K562 (cell line): Measurements from ENCODE around the gene RAB3C. TPM values are rescaled to one million over a fixed set of nuclear protein-coding genes. Genes with fewer than 3 reads are reported as not detected.

Experiments used
- ATAC-seq: fragments of 200-7000 bp; cut with Tn5 transposase; 3 replicates; pipeline ENCODE4 v1.9.1; 2020; ENCODE audit warnings: moderate library complexity
- BruUV-seq: library from RNA; stranded (reverse); fragments of 400-500 nt; replicated peaks from 2 replicates; lab custom pipeline; 2021; lab: Mats Ljungman, UMichigan
- CTCF ChIA-PET: fragments of 300-600 bp; formaldehyde crosslinking; extraction: SDS; loops from one replicate; lab custom pipeline; 2021; ENCODE audit warnings: low intra/inter-chr PET ratio; lab: Yijun Ruan, JAX
- POLR2A ChIA-PET: fragments of 300-600, 350-650 bp; sonication (Branson Sonifier 250); formaldehyde crosslinking; extraction: SDS; loops from one replicate; lab custom pipeline; 2021; ENCODE audit warnings: antibody characterized with exemption, inconsistent platforms; lab: Yijun Ruan, JAX
- DNase-seq, 4 experiments: peaks; one replicate each; pipeline versions ENCODE4 v3.0.0 to v3.0.0-alpha.2; 2011 to 2018; ENCODE audit warnings: low spot score in 3 of 4, mixed read lengths in 3 of 4; ENCODE audit errors: extremely low read depth in 1 of 4
- FAIRE-seq: peaks from 2 replicates; lab custom pipeline; 2011; peaks lifted over from hg19 to GRCh38; lab: Jason Lieb, UNC
- H2AFZ ChIP-seq: 2 replicates; pipeline ENCODE4 v1.6.0; 2011; ENCODE audit warnings: low read depth, low read length, control low read depth, inconsistent platforms
- H3K27ac ChIP-seq: fragments of 200-600 bp; 3 replicates; pipeline ENCODE4 v1.8.0; 2011; ENCODE audit warnings: low read depth, mild to moderate bottlenecking, control low read depth, inconsistent platforms, low read length, moderate library complexity, mixed read lengths; ENCODE audit errors: extremely low read depth
- H3K27me3 ChIP-seq, 2 experiments: fragments of 300-600 bp in 1 of 2; 2 replicates in 1 of 2; 3 replicates in 1 of 2; pipeline versions ENCODE4 v1.6.0 to v1.8.0; 2011; ENCODE audit warnings: inconsistent platforms in 2 of 2, low read length in 2 of 2, mild to moderate bottlenecking in 1 of 2, mixed read lengths in 1 of 2, moderate library complexity in 1 of 2; ENCODE audit not compliant: control insufficient read depth in 2 of 2, insufficient read depth in 2 of 2
- H3K36me3 ChIP-seq: fragments of 300-600 bp; 3 replicates; pipeline ENCODE4 v1.8.0; 2011; ENCODE audit warnings: mild to moderate bottlenecking, low read length, inconsistent platforms; ENCODE audit not compliant: control insufficient read depth, insufficient read depth
- H3K4me1 ChIP-seq, 2 experiments: fragments of 200-600 bp in 1 of 2; replicated peaks in 1 of 2; 2 replicates in 1 of 2; 3 replicates in 1 of 2; pipeline versions ENCODE4 v1.5.1 to v1.8.0; 2011; ENCODE audit warnings: inconsistent platforms in 2 of 2, low read length in 2 of 2, mild to moderate bottlenecking in 1 of 2, mixed read lengths in 1 of 2, moderate library complexity in 1 of 2; ENCODE audit not compliant: control insufficient read depth in 2 of 2, insufficient read depth in 2 of 2
- H3K4me2 ChIP-seq: 2 replicates; pipeline ENCODE4 v1.6.1; 2011; ENCODE audit warnings: low read length, control low read depth, inconsistent platforms, mixed read lengths; ENCODE audit not compliant: insufficient read depth
- H3K4me3 ChIP-seq: fragments of 200-600 bp; sonication (generic), shearing (Covaris generic); 2 replicates; pipeline ENCODE4 v1.5.1; 2016; ENCODE audit warnings: control low read depth, inconsistent platforms
- H3K79me2 ChIP-seq: fragments of 200-600 bp; 3 replicates; pipeline ENCODE4 v1.8.0; 2011; ENCODE audit warnings: low read length, inconsistent platforms; ENCODE audit not compliant: control insufficient read depth, insufficient read depth
- H3K9ac ChIP-seq, 2 experiments: 2 replicates each; pipeline versions ENCODE4 v1.6.0 to v1.6.1; 2011; ENCODE audit warnings: low read depth in 2 of 2, low read length in 2 of 2, control low read depth in 1 of 2, inconsistent platforms in 1 of 2, mild to moderate bottlenecking in 1 of 2, mixed read lengths in 1 of 2; ENCODE audit not compliant: insufficient read depth in 1 of 2
- H3K9me1 ChIP-seq: one replicate; pipeline ENCODE4 v1.6.0; 2011; ENCODE audit warnings: inconsistent platforms, mild to moderate bottlenecking, low read length, moderate library complexity; ENCODE audit not compliant: control insufficient read depth, insufficient read depth
- H3K9me3 ChIP-seq: replicated peaks from 2 replicates; pipeline ENCODE4 v1.5.1; 2011; ENCODE audit warnings: low read depth, low read length, inconsistent platforms; ENCODE audit not compliant: control insufficient read depth, insufficient read depth
- H4K20me1 ChIP-seq: replicated peaks from 2 replicates; pipeline ENCODE4 v1.6.1; 2011; ENCODE audit warnings: low read length, inconsistent platforms, mixed read lengths; ENCODE audit not compliant: control insufficient read depth, insufficient read depth
- CEBPG ChIP-seq, 3 experiments: fragments of 200-800 bp in 1 of 3; sonication (Bioruptor generic) in 1 of 3; sonication (generic) in 1 of 3; formaldehyde crosslinking in 1 of 3; IDR thresholded peaks in 2 of 3; conservative IDR thresholded peaks in 1 of 3; 2 replicates each; pipeline versions ENCODE4 v1.6.1 to v1.8.0; 2016 to 2022; ENCODE audit warnings: missing compliant biosample characterization in 2 of 3, missing genetic modification characterization in 2 of 3, mild to moderate bottlenecking in 1 of 3, missing genetic modification reagents in 1 of 3
- E2F1 ChIP-seq: sonication (generic); formaldehyde crosslinking; IDR thresholded peaks from 2 replicates; pipeline ENCODE4 v1.8.1; 2023; ENCODE audit warnings: mild to moderate bottlenecking, missing genetic modification reagents, moderate library complexity
- SAP30 ChIP-seq: fragments of 200-600 bp; sonication (generic); IDR thresholded peaks from 2 replicates; pipeline ENCODE4 v1.6.1; 2012; ENCODE audit warnings: borderline replicate concordance, low read depth, mild to moderate bottlenecking, moderate library complexity, low read length, control low read depth, inconsistent platforms; ENCODE audit not compliant: insufficient read depth, poor library complexity, severe bottlenecking
- STAT6 ChIP-seq: sonication (generic); formaldehyde crosslinking; IDR thresholded peaks from 2 replicates; pipeline ENCODE4 v1.8.1; 2023; ENCODE audit warnings: mild to moderate bottlenecking, missing genetic modification reagents
- TARDBP ChIP-seq: fragments of 450-650 bp; IDR thresholded peaks from 2 replicates; pipeline ENCODE4 v1.6.1; 2016
- TCF7L2 ChIP-seq: fragments of 150-350 bp; IDR thresholded peaks from 2 replicates; pipeline ENCODE4 v1.6.1; 2016; ENCODE audit warnings: low read depth, mild to moderate bottlenecking, low read length, moderate library complexity
- WGBS: fragments of 100-300 bp; shearing (Covaris generic); methylation state at CpG from one replicate; pipeline ENCODE4 v1.1.6; 2016; ENCODE audit warnings: low coverage, mixed read lengths; ENCODE audit not compliant: insufficient coverage; ENCODE audit errors: missing lambda C conversion rate; 5-methylcytosine and 5-hydroxymethylcytosine counted together
- in situ Hi-C: fragments of 300-500 bp; cut with MboI; formaldehyde crosslinking; loops from 4 replicates; pipeline ENCODE4 v1.15.0; 2018; ENCODE audit warnings: inconsistent platforms, mixed read lengths
- intact Hi-C: fragments of 100-400 bp; cut with micrococcal nuclease; formaldehyde crosslinking; loops from 2 replicates; pipeline ENCODE4 v1.14.2; 2022
- polyA plus RNA-seq, 8 experiments: library from polyadenylated mRNA; depleted of rRNA in 4 of 8; stranded (reverse) in 5 of 8; unstranded in 3 of 8; fragments of >200 nt; fragmentation: Nextera tagmentation in 2 of 8; fragmentation: Illumina TruSeq in 1 of 8; extraction: Ambion mirVana in 2 of 8; extraction: Trizol in 1 of 8; gene quantifications; 2 replicates each; pipeline versions ENCODE4 v1.2.1 to v1.2.3, GENCODE V29; 2011 to 2014; ENCODE audit warnings: inconsistent platforms in 1 of 8, missing spikeins in 1 of 8
- total RNA-seq, 7 experiments: library from RNA; depleted of rRNA in 6 of 7; stranded (reverse); fragments of >200 nt in 6 of 7; fragmentation: Illumina TruSeq in 2 of 7; extraction: Trizol in 2 of 7; gene quantifications; 2 replicates each; pipeline versions ENCODE4 v1.2.1 to v1.2.3, GENCODE V29; 2011 to 2021; ENCODE audit warnings: low replicate concordance in 1 of 7

The RAB3C gene
- total and polyA plus RNA-seq, 9 of the 15 experiments (the other 6 are each of a cell fraction or from before 2014, with no cell fraction given) = not detected

- CTCF ChIA-PET = no interaction called here
These were observed 45.8 kb downstream of the RAB3C start for GRCh38 chr5:58628626-58629025.

More at GRCh38 chr5:58628626-58629025, 45.8 kb downstream of the RAB3C start:
- 0% methylated on average over 5 of the region's 5 CpGs for WGBS
- H3K4me2 ChIP-seq = no peak overlapping the region
- no peaks in the 10 kb centered on the region for H4K20me1 ChIP-seq
- in situ Hi-C loops (no loop called here), intact Hi-C loops (no loop called here)
- H3K36me3 ChIP-seq = no peaks in the 10 kb centered on the region
- no peak overlapping the region for H3K27ac ChIP-seq
- TF ChIP-seq SAP30 (no peak), TCF7L2 (no peak), CEBPG (CRISPR knock-in tag; IDR thresholded peaks at IDR 0.05) (no peak), CEBPG (tag; conservative IDR thresholded peaks at IDR 0.05 in 1 of 2, IDR thresholded peaks at IDR 0.05 in 1 of 2) (no peak), TARDBP (no peak), E2F1 (CRISPR knock-in tag) (no peak), STAT6 (CRISPR knock-in tag) (no peak)
- POLR2A ChIA-PET = no interaction called here
- no TSS peak for BruUV-seq
- no peaks in the 10 kb centered on the region for H3K79me2 ChIP-seq
- no peak overlapping the region for H3K9ac ChIP-seq
- H3K4me3 ChIP-seq = no peak overlapping the region
- no peak overlapping the region for H2AFZ ChIP-seq
- no peak for ATAC-seq
- DNase-seq = no peak
- no peak for FAIRE-seq
- H3K9me1 ChIP-seq = no peaks in the 10 kb centered on the region
- H3K9me3 ChIP-seq = no peaks in the 10 kb centered on the region
- H3K27me3 ChIP-seq = no peaks in the 10 kb centered on the region
- no peaks in the 10 kb centered on the region for H3K4me1 ChIP-seq
